Activated T-cell treated with anti-CD3 and anti-CD28 coated beads, Interleukin-2, amount 50 U/mL, for 24 hours (primary cell): Measurements from ENCODE around the gene NFAM1.

Source experiments
- DNase-seq: peaks from one replicate; pipeline ENCODE4 v3.0.0-alpha.2; 2020
- H3K27ac Mint-ChIP-seq: 2 replicates; pipeline ENCODE4 v1.8.0; 2020; ENCODE audit warnings: mild to moderate bottlenecking, mixed read lengths
- H3K27me3 Mint-ChIP-seq: 2 replicates; pipeline ENCODE4 v1.8.0; 2020; ENCODE audit warnings: mixed read lengths
- H3K36me3 Mint-ChIP-seq: 2 replicates; pipeline ENCODE4 v1.8.0; 2020; ENCODE audit warnings: low read depth, mixed read lengths
- H3K4me1 Mint-ChIP-seq: 2 replicates; pipeline ENCODE4 v1.8.0; 2020; ENCODE audit warnings: low read depth, mixed read lengths
- H3K4me3 Mint-ChIP-seq: 2 replicates; pipeline ENCODE4 v1.8.0; 2020; ENCODE audit warnings: mild to moderate bottlenecking, moderate library complexity, mixed read lengths
- H3K9me3 Mint-ChIP-seq: 2 replicates; pipeline ENCODE4 v1.8.0; 2020; ENCODE audit warnings: mixed read lengths

Gene NFAM1

GRCh38 chr22:42432020-42432596, at the start of gene NFAM1:
Gene NFAM1 (minus strand): TSS chr22:42432403. CDS start chr22:42432357, 46 bp downstream.
- Mint-ChIP-seq H3K36me3 (no peaks in the 10 kb centered on the region), H3K4me1 (no peaks in the 10 kb centered on the region), H3K27ac (no peak within 1 kb of the TSS), H3K4me3 (no peak within 1 kb of the TSS), H3K27me3 (peaks cover 15% of the 10 kb centered on the region), H3K9me3 (no peaks in the 10 kb centered on the region)
- no peak for DNase-seq

- Mint-ChIP-seq H3K36me3 (no peaks in the 10 kb centered on the region), H3K9me3 (no peaks in the 10 kb centered on the region), H3K4me3 (no peak overlapping the region), H3K4me1 (peaks cover 8% of the 10 kb centered on the region), H3K27ac (no peak overlapping the region), H3K27me3 (peaks cover 2% of the 10 kb centered on the region)
- DNase-seq = no peak
These were observed 42.9 kb upstream of the NFAM1 start for GRCh38 chr22:42475122-42475521.

GRCh38 chr22:42473484-42474193, 41.4 kb upstream of the NFAM1 start:
- peaks cover 5% of the 10 kb centered on the region for H3K4me1 Mint-ChIP-seq
- H3K27me3 Mint-ChIP-seq = peaks cover 2% of the 10 kb centered on the region
- H3K36me3 Mint-ChIP-seq = no peaks in the 10 kb centered on the region
- H3K4me3 Mint-ChIP-seq = no peak overlapping the region
- no peaks in the 10 kb centered on the region for H3K9me3 Mint-ChIP-seq
- DNase-seq = no peak
- H3K27ac Mint-ChIP-seq = no peak overlapping the region

GRCh38 chr22:42472671-42473070, 40.5 kb upstream of the NFAM1 start:
- no peak for DNase-seq
- Mint-ChIP-seq H3K36me3 (no peaks in the 10 kb centered on the region), H3K9me3 (no peaks in the 10 kb centered on the region), H3K4me1 (no peaks in the 10 kb centered on the region), H3K27me3 (peaks cover 2% of the 10 kb centered on the region), H3K4me3 (no peak overlapping the region), H3K27ac (no peak overlapping the region)

- H3K4me3 Mint-ChIP-seq = no peak overlapping the region
- DNase-seq = no peak
- no peak overlapping the region for H3K27ac Mint-ChIP-seq
- H3K27me3 Mint-ChIP-seq = peaks cover 2% of the 10 kb centered on the region
- no peaks in the 10 kb centered on the region for H3K4me1 Mint-ChIP-seq
- no peaks in the 10 kb centered on the region for H3K36me3 Mint-ChIP-seq
- no peaks in the 10 kb centered on the region for H3K9me3 Mint-ChIP-seq
These were observed 39.2 kb upstream of the NFAM1 start for GRCh38 chr22:42471441-42471840.

- no peaks in the 10 kb centered on the region for H3K4me1 Mint-ChIP-seq
- no peak overlapping the region for H3K4me3 Mint-ChIP-seq
- no peaks in the 10 kb centered on the region for H3K9me3 Mint-ChIP-seq
- no peak for DNase-seq
- H3K36me3 Mint-ChIP-seq = no peaks in the 10 kb centered on the region
- H3K27ac Mint-ChIP-seq = no peak overlapping the region
- peaks cover 2% of the 10 kb centered on the region for H3K27me3 Mint-ChIP-seq
These were observed 38.3 kb upstream of the NFAM1 start for GRCh38 chr22:42470366-42471082.

- Mint-ChIP-seq H3K36me3 (no peaks in the 10 kb centered on the region), H3K4me3 (no peak overlapping the region), H3K27me3 (peaks cover 2% of the 10 kb centered on the region), H3K4me1 (no peaks in the 10 kb centered on the region), H3K9me3 (no peaks in the 10 kb centered on the region), H3K27ac (no peak overlapping the region)
- no peak for DNase-seq
These were observed 36.6 kb upstream of the NFAM1 start for GRCh38 chr22:42468841-42469240.

GRCh38 chr22:42462016-42462415, 29.8 kb upstream of the NFAM1 start:
- Mint-ChIP-seq H3K4me3 (no peak overlapping the region), H3K9me3 (no peaks in the 10 kb centered on the region), H3K36me3 (no peaks in the 10 kb centered on the region), H3K27me3 (peaks cover 26% of the 10 kb centered on the region), H3K4me1 (peaks cover 2% of the 10 kb centered on the region), H3K27ac (no peak overlapping the region)
- DNase-seq = no peak

GRCh38 chr22:42461511-42461910, 29.3 kb upstream of the NFAM1 start:
- Mint-ChIP-seq H3K27ac (no peak overlapping the region), H3K36me3 (no peaks in the 10 kb centered on the region), H3K4me1 (peaks cover 2% of the 10 kb centered on the region), H3K4me3 (no peak overlapping the region), H3K27me3 (peaks cover 28% of the 10 kb centered on the region), H3K9me3 (no peaks in the 10 kb centered on the region)
- DNase-seq = no peak

- H3K27ac Mint-ChIP-seq = no peak overlapping the region
- H3K4me3 Mint-ChIP-seq = no peak overlapping the region
- peaks cover 30% of the 10 kb centered on the region for H3K27me3 Mint-ChIP-seq
- peaks cover 2% of the 10 kb centered on the region for H3K4me1 Mint-ChIP-seq
- DNase-seq = no peak
- no peaks in the 10 kb centered on the region for H3K9me3 Mint-ChIP-seq
- no peaks in the 10 kb centered on the region for H3K36me3 Mint-ChIP-seq
These were observed 27.3 kb upstream of the NFAM1 start for GRCh38 chr22:42459287-42460063.

GRCh38 chr22:42452916-42453315, 20.7 kb upstream of the NFAM1 start:
- H3K9me3 Mint-ChIP-seq = no peaks in the 10 kb centered on the region
- H3K36me3 Mint-ChIP-seq = no peaks in the 10 kb centered on the region
- peaks cover 4% of the 10 kb centered on the region for H3K27me3 Mint-ChIP-seq
- H3K4me1 Mint-ChIP-seq = no peaks in the 10 kb centered on the region
- no peak for DNase-seq
- H3K4me3 Mint-ChIP-seq = no peak overlapping the region
- H3K27ac Mint-ChIP-seq = no peak overlapping the region

GRCh38 chr22:42452456-42452855, 20.3 kb upstream of the NFAM1 start:
- no peak overlapping the region for H3K4me3 Mint-ChIP-seq
- no peaks in the 10 kb centered on the region for H3K4me1 Mint-ChIP-seq
- DNase-seq = no peak
- H3K36me3 Mint-ChIP-seq = no peaks in the 10 kb centered on the region
- H3K27ac Mint-ChIP-seq = no peak overlapping the region
- peaks cover 4% of the 10 kb centered on the region for H3K27me3 Mint-ChIP-seq
- H3K9me3 Mint-ChIP-seq = no peaks in the 10 kb centered on the region

- peaks cover 3% of the 10 kb centered on the region for H3K27me3 Mint-ChIP-seq
- no peaks in the 10 kb centered on the region for H3K36me3 Mint-ChIP-seq
- no peak overlapping the region for H3K4me3 Mint-ChIP-seq
- no peaks in the 10 kb centered on the region for H3K4me1 Mint-ChIP-seq
- no peak overlapping the region for H3K27ac Mint-ChIP-seq
- no peaks in the 10 kb centered on the region for H3K9me3 Mint-ChIP-seq
- no peak for DNase-seq
These were observed 19.4 kb upstream of the NFAM1 start for GRCh38 chr22:42451499-42452145.

GRCh38 chr22:42450862-42451261, 18.7 kb upstream of the NFAM1 start:
- no peak overlapping the region for H3K4me3 Mint-ChIP-seq
- H3K27ac Mint-ChIP-seq = no peak overlapping the region
- no peaks in the 10 kb centered on the region for H3K4me1 Mint-ChIP-seq
- no peaks in the 10 kb centered on the region for H3K27me3 Mint-ChIP-seq
- DNase-seq = no peak
- no peaks in the 10 kb centered on the region for H3K9me3 Mint-ChIP-seq
- H3K36me3 Mint-ChIP-seq = no peaks in the 10 kb centered on the region
